ENCODE data around the gene TAL1.

DNA sequence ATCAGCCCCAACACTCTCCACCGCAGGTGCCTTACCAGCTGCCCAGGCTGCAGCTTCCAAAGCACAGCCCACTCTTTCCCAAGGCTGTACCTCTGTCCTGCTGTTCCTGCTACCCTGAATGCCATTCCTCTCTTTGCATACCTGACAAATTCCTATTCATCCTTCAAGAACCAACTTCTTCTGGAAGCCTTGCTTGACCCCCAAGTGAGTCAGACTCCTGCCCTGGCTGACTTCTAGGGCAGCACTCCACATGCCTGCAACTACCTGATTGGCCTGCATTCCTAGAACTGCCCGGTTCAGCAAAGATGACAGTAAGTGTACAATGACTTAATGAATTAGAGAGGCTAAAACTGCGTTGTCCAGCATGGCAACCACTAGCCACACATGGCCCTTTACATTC lies 21.4 kb downstream of the TAL1 start:
- TF ChIP-seq, protein P1, sequence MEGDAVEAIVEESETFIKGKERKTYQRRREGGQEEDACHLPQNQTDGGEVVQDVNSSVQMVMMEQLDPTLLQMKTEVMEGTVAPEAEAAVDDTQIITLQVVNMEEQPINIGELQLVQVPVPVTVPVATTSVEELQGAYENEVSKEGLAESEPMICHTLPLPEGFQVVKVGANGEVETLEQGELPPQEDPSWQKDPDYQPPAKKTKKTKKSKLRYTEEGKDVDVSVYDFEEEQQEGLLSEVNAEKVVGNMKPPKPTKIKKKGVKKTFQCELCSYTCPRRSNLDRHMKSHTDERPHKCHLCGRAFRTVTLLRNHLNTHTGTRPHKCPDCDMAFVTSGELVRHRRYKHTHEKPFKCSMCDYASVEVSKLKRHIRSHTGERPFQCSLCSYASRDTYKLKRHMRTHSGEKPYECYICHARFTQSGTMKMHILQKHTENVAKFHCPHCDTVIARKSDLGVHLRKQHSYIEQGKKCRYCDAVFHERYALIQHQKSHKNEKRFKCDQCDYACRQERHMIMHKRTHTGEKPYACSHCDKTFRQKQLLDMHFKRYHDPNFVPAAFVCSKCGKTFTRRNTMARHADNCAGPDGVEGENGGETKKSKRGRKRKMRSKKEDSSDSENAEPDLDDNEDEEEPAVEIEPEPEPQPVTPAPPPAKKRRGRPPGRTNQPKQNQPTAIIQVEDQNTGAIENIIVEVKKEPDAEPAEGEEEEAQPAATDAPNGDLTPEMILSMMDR (IDR thresholded peaks at IDR 0.05): no peak
- TF ChIP-seq POLR2A (IDR thresholded peaks at IDR 0.05): no peak
